VCaP (cell line): ENCODE measurements around the gene SDC3.

Experiments used
- H3K27ac ChIP-seq: fragments of 450-650 bp; 2 replicates; pipeline ENCODE4 v1.5.1; 2017
- TF ChIP-seq, protein P1 (sequence below): fragments of 450-650 bp; conservative IDR thresholded peaks from 2 replicates; pipeline ENCODE4 v1.5.1; 2017; ENCODE audit warnings: mild to moderate bottlenecking, moderate library complexity

SDC3 gene

DNA sequence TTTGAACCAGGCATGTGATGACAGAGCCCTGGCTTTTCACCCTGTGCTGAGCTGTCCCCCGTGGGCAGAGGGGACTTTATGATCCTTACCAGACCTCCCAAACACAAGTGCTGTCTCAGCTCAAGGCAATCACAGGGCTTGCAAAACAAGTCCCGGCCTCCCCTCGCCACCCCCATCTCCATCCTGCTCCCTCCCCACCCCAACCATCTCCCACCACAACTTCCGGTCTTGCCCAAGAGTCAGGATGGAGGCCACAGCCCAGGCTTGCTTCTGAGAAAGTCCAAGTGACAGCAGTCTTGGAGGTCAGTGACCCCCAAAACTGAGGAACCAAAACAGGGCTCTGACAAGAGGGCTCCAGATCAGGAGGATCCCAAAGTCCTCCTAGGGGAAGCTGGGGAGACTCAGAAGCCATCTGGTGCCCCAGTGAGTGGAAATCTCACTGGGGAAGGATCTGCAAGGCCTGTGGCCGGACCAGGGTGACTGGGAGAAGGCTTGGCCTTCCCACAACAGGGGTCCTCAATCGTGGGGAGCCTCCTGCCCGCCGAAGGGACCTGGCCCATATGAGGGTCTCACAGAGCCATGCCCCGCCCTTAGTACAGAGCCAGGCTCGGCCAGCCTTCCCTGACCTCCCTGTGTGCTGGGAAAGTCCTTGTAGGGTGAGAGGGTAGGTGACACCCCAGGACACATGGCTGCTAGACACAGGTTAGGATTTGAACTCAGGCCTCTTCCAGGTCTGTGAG lies 4.5 kb upstream of the SDC3 start:
- TF ChIP-seq, protein P1, sequence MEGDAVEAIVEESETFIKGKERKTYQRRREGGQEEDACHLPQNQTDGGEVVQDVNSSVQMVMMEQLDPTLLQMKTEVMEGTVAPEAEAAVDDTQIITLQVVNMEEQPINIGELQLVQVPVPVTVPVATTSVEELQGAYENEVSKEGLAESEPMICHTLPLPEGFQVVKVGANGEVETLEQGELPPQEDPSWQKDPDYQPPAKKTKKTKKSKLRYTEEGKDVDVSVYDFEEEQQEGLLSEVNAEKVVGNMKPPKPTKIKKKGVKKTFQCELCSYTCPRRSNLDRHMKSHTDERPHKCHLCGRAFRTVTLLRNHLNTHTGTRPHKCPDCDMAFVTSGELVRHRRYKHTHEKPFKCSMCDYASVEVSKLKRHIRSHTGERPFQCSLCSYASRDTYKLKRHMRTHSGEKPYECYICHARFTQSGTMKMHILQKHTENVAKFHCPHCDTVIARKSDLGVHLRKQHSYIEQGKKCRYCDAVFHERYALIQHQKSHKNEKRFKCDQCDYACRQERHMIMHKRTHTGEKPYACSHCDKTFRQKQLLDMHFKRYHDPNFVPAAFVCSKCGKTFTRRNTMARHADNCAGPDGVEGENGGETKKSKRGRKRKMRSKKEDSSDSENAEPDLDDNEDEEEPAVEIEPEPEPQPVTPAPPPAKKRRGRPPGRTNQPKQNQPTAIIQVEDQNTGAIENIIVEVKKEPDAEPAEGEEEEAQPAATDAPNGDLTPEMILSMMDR, result no peak
- no peak overlapping the region for H3K27ac ChIP-seq

DNA sequence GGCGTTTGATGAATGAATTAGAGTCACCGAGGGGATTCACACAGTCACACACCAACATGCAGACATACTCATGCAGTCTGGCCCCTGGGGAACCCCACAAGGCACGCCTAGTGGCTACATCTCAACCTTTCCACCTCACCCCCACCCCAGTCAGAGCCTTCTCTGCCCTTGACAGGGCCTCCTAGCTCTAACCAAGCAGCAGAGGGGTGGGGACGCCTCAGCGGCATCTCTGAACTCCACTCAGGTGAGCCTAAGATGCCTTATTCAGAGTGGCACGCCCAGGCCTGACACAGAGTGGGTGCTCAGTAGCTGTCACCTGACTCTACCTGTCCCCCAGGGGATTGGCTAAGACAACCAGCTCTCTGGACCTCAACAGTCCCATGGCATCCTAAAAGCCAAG lies 3.7 kb upstream of the SDC3 start:
- no peak overlapping the region for H3K27ac ChIP-seq

DNA sequence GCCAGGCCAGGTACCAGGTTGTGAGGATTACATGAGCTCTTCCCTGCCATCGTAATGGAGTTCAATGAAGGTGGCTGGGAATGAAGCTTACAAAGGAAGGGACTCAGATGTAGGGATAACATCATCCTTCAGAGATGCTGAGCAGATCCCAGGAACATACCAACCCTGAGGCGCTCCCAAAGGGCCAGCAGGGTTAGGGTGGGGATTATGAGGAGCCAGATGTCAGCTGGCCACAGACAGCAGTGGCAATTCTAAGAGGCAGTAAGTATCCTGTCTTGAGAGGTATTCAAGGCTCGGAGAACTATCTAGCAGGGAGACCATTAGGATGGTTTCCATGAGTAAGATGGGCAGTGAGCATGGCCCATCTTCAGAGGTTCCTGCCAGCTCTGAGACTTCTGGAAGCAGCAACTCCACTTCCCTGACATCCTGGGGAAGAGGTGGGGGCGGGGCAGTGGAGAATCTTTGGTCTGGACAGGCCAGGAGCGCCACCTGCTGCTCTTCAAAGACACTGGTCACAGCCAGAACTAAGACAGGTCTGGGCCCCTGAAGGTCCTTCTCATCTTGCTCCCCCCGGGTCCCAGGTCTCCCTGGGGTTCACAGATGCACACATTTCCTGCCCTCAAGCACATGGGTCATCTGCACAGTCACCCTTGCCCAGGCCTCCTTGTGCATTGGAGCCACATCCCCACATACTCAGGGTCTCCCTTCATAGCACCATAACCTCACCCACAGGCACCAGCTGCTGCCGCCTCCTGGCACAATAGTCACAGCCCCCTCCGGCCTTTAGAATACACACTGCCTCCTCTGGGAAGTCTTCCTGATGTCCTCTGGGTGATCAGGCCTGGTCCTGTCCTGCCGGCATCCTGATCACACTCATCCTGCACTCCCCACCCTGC lies 2.7 kb upstream of the SDC3 start:
- H3K27ac ChIP-seq, result no peak overlapping the region
- TF ChIP-seq, protein P1, result peak; percentile 92

More for the DNA sequence above, 3.7 kb upstream of the SDC3 start:
- TF ChIP-seq, protein P1, result no peak

DNA sequence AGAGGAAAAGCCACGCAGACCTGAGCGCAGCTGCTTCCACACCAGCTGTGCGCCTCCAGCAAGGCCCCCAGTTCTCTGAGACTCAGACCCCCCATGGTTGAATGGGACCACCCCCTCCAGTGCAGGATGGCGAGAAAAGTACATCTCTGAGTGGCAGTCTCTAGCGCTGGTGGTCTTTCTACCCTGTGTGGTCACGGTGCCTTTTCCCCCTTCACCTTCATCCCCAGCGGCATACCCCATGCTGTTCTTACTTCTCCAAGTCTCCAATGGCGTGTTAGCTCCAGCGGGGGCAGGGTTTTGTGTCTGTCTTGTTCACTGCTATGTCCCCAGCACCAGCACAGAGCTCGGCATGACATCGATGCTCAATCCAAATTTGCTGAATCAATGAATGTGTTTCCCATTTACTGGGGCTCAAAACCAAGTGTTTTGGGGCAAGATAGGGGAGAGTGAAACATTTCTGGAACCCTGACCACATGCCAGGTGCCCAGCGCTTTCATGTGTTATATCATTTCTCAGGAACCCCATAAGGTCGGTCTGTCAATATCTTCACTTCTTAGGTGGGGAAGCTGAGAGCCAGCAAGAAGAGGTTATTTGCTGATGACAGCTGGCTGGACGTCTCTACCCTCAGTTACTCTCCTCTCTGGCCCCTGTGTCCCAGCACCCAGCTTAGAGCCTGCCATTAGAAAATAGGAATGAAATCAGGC lies 959 bp upstream of the SDC3 start:
- peak overlapping the region; percentile 59; the same call in 1 of the 2 replicates for H3K27ac ChIP-seq
- TF ChIP-seq, protein P1, result no peak

DNA sequence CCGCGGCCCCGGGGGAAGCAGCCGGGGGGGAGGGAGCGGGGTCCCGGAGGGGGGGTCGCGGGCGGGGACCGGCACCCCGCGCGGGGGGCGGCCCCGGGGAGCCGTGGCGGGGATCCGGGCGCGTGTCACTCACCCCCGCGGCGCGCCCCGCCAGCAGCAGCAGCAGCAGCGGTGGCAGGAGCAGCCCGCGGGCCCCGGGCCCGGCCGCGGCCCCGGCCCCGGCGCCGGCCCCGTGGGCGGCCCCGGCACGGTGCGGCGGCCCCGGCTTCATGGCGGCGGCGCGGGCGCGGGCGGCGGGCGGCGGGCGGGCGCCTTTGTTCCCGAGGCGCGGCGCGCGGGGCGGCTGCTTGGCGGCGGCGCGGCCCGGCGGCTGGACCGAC lies 252 bp downstream of the SDC3 start:
- H3K27ac ChIP-seq, result peak overlapping the region; percentile 34; the same call in 1 of the 2 replicates
- TF ChIP-seq, protein P1, result no peak

DNA sequence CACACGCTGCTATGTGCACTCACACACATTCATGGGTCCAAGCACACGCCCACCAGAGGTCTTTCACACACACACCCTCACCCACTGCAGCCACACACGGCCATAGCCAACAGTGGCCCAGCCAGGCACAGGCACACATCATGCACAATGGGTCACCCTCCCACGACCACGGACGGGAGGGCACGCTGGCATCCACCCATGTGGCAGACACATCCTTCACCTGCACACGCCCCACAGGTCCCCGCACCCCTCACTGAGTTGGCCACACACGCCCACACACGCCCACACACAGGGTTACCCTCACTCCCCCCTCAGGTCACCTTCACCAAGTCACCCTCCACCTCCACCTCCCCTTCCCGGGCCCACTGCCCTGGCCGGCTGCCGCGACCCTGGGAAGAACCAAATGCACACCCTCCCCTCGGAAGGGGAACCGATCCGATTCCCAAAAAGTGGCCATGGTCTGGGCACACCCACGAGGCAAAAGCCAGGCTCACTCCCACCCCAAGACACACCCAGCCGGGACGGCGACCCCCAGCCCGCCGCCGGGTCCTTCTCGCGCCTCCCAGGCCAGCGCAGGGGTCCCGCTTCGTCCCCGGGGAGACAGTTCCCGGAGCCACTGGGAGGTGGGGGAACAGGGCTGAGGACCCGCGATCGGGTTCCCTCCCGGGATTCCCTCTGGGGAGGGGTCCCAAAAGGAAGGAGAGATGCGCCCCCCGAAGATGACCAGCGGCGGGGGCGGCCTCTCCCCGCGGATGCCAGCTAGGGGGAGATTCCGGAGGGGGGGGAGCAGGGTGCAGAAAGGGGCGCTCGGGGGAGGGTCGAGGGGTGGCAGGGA lies 860 bp downstream of the SDC3 start:
- H3K27ac ChIP-seq, result peak overlapping the region; percentile 34; the same call in 1 of the 2 replicates
- TF ChIP-seq, protein P1, result no peak
